HEK293 (cell line): Measurements from ENCODE around the gene LHFPL3.

Source experiments
- CTCF ChIA-PET: fragments of 350-600 bp; formaldehyde crosslinking; extraction: SDS; loops from one replicate; lab custom pipeline; 2021; ENCODE audit warnings: antibody characterized with exemption; lab: Yijun Ruan, JAX
- POLR2A ChIA-PET: fragments of 300-600 bp; formaldehyde crosslinking; extraction: SDS; loops from one replicate; lab custom pipeline; 2020; ENCODE audit warnings: antibody characterized with exemption, inconsistent platforms; lab: Yijun Ruan, JAX
- H3K27ac ChIP-seq: fragments of 200-500 bp; sonication (Bioruptor generic); 2 replicates; pipeline ENCODE4 v1.5.1; 2014; ENCODE audit warnings: low read depth, low read length, control low read depth, inconsistent platforms; ENCODE audit errors: extremely low read depth
- H3K36me3 ChIP-seq, 2 experiments: fragments of 200-500 bp in 1 of 2; sonication (Bioruptor generic) in 1 of 2; 1 replicate in 1 of 2; 2 replicates in 1 of 2; pipeline ENCODE4 v1.5.1; 2014 to 2017; ENCODE audit warnings: inconsistent platforms in 2 of 2, low read length in 2 of 2; ENCODE audit not compliant: control insufficient read depth in 2 of 2, insufficient read depth in 1 of 2
- H3K4me1 ChIP-seq: fragments of 200-500 bp; sonication (Bioruptor generic); 2 replicates; pipeline ENCODE4 v1.5.1; 2014; ENCODE audit warnings: mild to moderate bottlenecking, low read length, inconsistent platforms; ENCODE audit not compliant: control insufficient read depth, insufficient read depth
- H3K4me3 ChIP-seq: 2 replicates; pipeline ENCODE4 v1.5.1; 2011; ENCODE audit warnings: low read depth, mild to moderate bottlenecking, control low read depth, low read length, moderate library complexity
- H3K9me3 ChIP-seq: fragments of 200-500 bp; sonication (Bioruptor generic); 2 replicates; pipeline ENCODE4 v1.5.1; 2014; ENCODE audit warnings: low read depth, low read length, inconsistent platforms; ENCODE audit not compliant: control insufficient read depth, insufficient read depth
- EGR2 ChIP-seq: fragments of 450-650 bp; formaldehyde crosslinking; IDR thresholded peaks from 2 replicates; pipeline ENCODE4 v1.5.1; 2016; ENCODE audit warnings: low read depth, missing biosample characterization, missing genetic modification characterization
- ELK4 ChIP-seq: IDR thresholded peaks from 2 replicates; pipeline ENCODE4 v1.6.1; 2011; ENCODE audit warnings: mild to moderate bottlenecking, low read depth, low read length, borderline replicate concordance
- KLF10 ChIP-seq: fragments of 450-650 bp; IDR thresholded peaks from 2 replicates; pipeline ENCODE4 v1.5.1; 2018; ENCODE audit warnings: missing biosample characterization, mild to moderate bottlenecking, missing genetic modification characterization
- KLF8 ChIP-seq: fragments of 450-650 bp; formaldehyde crosslinking; IDR thresholded peaks from 2 replicates; pipeline ENCODE4 v1.5.1; 2016; ENCODE audit warnings: missing biosample characterization, missing genetic modification characterization
- MYNN ChIP-seq: fragments of 450-650 bp; formaldehyde crosslinking; IDR thresholded peaks from 2 replicates; pipeline ENCODE4 v1.5.1; 2016; ENCODE audit warnings: missing biosample characterization, missing genetic modification characterization, borderline replicate concordance
- PRDM1 ChIP-seq: fragments of 450-650 bp; formaldehyde crosslinking; IDR thresholded peaks from 2 replicates; pipeline ENCODE4; 2016; ENCODE audit warnings: missing biosample characterization, missing genetic modification characterization
- ZBTB21 ChIP-seq: fragments of 450-650 bp; formaldehyde crosslinking; IDR thresholded peaks from 2 replicates; pipeline ENCODE4 v1.5.1; 2017; ENCODE audit warnings: missing biosample characterization, missing genetic modification characterization
- ZBTB7A ChIP-seq: fragments of 450-650 bp; formaldehyde crosslinking; IDR thresholded peaks from 2 replicates; pipeline ENCODE4 v1.5.1; 2016; ENCODE audit warnings: low read depth, missing biosample characterization, missing genetic modification characterization
- ZBTB8A ChIP-seq: fragments of 450-650 bp; formaldehyde crosslinking; IDR thresholded peaks from 2 replicates; pipeline ENCODE4 v1.5.1; 2016; ENCODE audit warnings: missing biosample characterization, missing genetic modification characterization
- ZFP37 ChIP-seq: fragments of 450-650 bp; formaldehyde crosslinking; IDR thresholded peaks from 2 replicates; pipeline ENCODE4 v1.5.1; 2016; ENCODE audit warnings: missing biosample characterization, missing genetic modification characterization
- ZNF121 ChIP-seq: fragments of 450-650 bp; formaldehyde crosslinking; IDR thresholded peaks from 2 replicates; pipeline ENCODE4 v1.5.1; 2016; ENCODE audit warnings: missing biosample characterization, missing genetic modification characterization
- ZNF146 ChIP-seq: fragments of 450-650 bp; formaldehyde crosslinking; IDR thresholded peaks from 2 replicates; pipeline ENCODE4 v1.5.1; 2016; ENCODE audit warnings: missing biosample characterization, missing genetic modification characterization
- ZNF16 ChIP-seq: fragments of 450-650 bp; formaldehyde crosslinking; IDR thresholded peaks from 2 replicates; pipeline ENCODE4 v1.5.1; 2016; ENCODE audit warnings: low read depth, missing biosample characterization, missing genetic modification characterization
- ZNF169 ChIP-seq: fragments of 450-650 bp; formaldehyde crosslinking; IDR thresholded peaks from 2 replicates; pipeline ENCODE4 v1.5.1; 2016; ENCODE audit warnings: missing biosample characterization, missing genetic modification characterization
- ZNF174 ChIP-seq: fragments of 450-650 bp; formaldehyde crosslinking; IDR thresholded peaks from 2 replicates; pipeline ENCODE4 v1.5.0; 2017; ENCODE audit warnings: missing biosample characterization, mild to moderate bottlenecking, missing genetic modification characterization
- ZNF473 ChIP-seq: fragments of 450-650 bp; formaldehyde crosslinking; IDR thresholded peaks from 2 replicates; pipeline ENCODE4 v1.5.1; 2017; ENCODE audit warnings: missing biosample characterization, missing genetic modification characterization
- ZNF626 ChIP-seq: fragments of 450-650 bp; sonication (Bioruptor Pico); formaldehyde crosslinking; IDR thresholded peaks from 2 replicates; pipeline ENCODE4 v1.5.1; 2018; ENCODE audit warnings: missing biosample characterization, missing genetic modification characterization, inconsistent platforms
- ZNF704 ChIP-seq: fragments of 450-650 bp; formaldehyde crosslinking; IDR thresholded peaks from 2 replicates; pipeline ENCODE4 v1.5.1; 2016; ENCODE audit warnings: missing biosample characterization, missing genetic modification characterization
- ZNF747 ChIP-seq: fragments of 450-650 bp; formaldehyde crosslinking; IDR thresholded peaks from 2 replicates; pipeline ENCODE4 v1.5.1; 2016; ENCODE audit warnings: missing biosample characterization, missing genetic modification characterization
- ZNF777 ChIP-seq: fragments of 450-650 bp; formaldehyde crosslinking; IDR thresholded peaks from 2 replicates; pipeline ENCODE4 v1.5.1; 2017; ENCODE audit warnings: missing biosample characterization, missing genetic modification characterization, borderline replicate concordance
- ZNF792 ChIP-seq: fragments of 450-650 bp; formaldehyde crosslinking; IDR thresholded peaks from 2 replicates; pipeline ENCODE4 v1.5.1; 2016; ENCODE audit warnings: missing biosample characterization, missing genetic modification characterization
- ZNF830 ChIP-seq: fragments of 450-650 bp; IDR thresholded peaks from 2 replicates; pipeline ENCODE4 v1.5.0; 2018; ENCODE audit warnings: missing biosample characterization, missing genetic modification characterization, low read depth, mild to moderate bottlenecking, moderate library complexity
- TF ChIP-seq, protein P1 (sequence below): fragments of 450-650 bp; formaldehyde crosslinking; IDR thresholded peaks from 2 replicates; pipeline ENCODE4 v1.5.1; 2017; ENCODE audit warnings: missing biosample characterization, mild to moderate bottlenecking, missing genetic modification characterization, moderate library complexity
- TF ChIP-seq, protein P2 (sequence below): fragments of 450-650 bp; formaldehyde crosslinking; IDR thresholded peaks from 2 replicates; pipeline ENCODE4 v1.5.1; 2017; ENCODE audit warnings: missing biosample characterization, missing genetic modification characterization
- TF ChIP-seq, protein P3 (sequence below): fragments of 450-650 bp; formaldehyde crosslinking; IDR thresholded peaks from 2 replicates; pipeline ENCODE4 v1.5.1; 2016; ENCODE audit warnings: missing biosample characterization, missing genetic modification characterization, borderline replicate concordance

Gene LHFPL3

DNA sequence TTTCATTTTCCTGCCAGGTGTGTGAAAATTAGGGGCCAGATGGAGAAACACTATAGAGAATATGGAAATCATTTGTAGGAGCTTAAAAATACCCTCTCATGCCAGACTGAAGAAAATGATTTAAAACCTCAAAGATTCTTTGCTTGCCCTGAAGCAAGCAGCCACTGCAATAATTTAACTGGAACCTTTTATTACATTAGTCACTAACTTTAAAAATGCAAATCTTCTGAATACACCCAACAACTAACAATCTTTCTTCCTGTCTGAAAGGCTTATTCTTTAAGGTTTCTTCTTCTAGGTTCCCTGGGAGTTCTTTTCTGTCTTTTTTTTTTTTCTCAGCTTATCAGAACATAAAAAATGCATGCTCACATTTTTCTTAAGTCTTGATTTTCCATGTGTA, 447.1 kb downstream of the LHFPL3 start:
- Histone ChIP-seq H3K4me1 (no peaks in the 10 kb centered on the region), H3K36me3 (no peaks in the 10 kb centered on the region), H3K4me3 (no peak overlapping the region), H3K9me3 (no peaks in the 10 kb centered on the region), H3K27ac (no peak overlapping the region)
- CTCF ChIA-PET, result interaction anchor here (1.4 to 1.9 kb wide), 2 partner anchors 73 to 108 kb away, joined by 3 to 4 read pairs; no protein-coding TSS in a partner anchor
- POLR2A ChIA-PET, result no interaction called here
- no peak for TF ChIP-seq ZNF121 (tag by site-specific recombination)
- TF ChIP-seq, protein P1, sequence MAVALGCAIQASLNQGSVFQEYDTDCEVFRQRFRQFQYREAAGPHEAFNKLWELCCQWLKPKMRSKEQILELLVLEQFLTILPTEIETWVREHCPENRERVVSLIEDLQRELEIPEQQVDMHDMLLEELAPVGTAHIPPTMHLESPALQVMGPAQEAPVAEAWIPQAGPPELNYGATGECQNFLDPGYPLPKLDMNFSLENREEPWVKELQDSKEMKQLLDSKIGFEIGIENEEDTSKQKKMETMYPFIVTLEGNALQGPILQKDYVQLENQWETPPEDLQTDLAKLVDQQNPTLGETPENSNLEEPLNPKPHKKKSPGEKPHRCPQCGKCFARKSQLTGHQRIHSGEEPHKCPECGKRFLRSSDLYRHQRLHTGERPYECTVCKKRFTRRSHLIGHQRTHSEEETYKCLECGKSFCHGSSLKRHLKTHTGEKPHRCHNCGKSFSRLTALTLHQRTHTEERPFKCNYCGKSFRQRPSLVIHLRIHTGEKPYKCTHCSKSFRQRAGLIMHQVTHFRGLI (tag by site-specific recombination), result no peak
- no peak for TF ChIP-seq ZNF747 (tag by site-specific recombination)
- TF ChIP-seq ZBTB21 (tag by site-specific recombination), result no peak
- TF ChIP-seq ZNF146 (tag by site-specific recombination), result no peak
- TF ChIP-seq ZFP37 (tag by site-specific recombination), result no peak
- no peak for TF ChIP-seq ZNF169 (tag by site-specific recombination)
- no peak for TF ChIP-seq ZNF777
- no peak for TF ChIP-seq ZBTB7A (tag by site-specific recombination)
- TF ChIP-seq ZNF473 (tag by site-specific recombination), result no peak
- no peak for TF ChIP-seq ZNF174 (tag by site-specific recombination)
- TF ChIP-seq ZNF830 (tag by site-specific recombination), result no peak
- no peak for TF ChIP-seq ZNF626 (tag by site-specific recombination)
- TF ChIP-seq MYNN, result no peak
- TF ChIP-seq ZNF704, result no peak
- TF ChIP-seq KLF8, result no peak
- no peak for TF ChIP-seq ZBTB8A (tag by site-specific recombination)
- TF ChIP-seq, protein P2, sequence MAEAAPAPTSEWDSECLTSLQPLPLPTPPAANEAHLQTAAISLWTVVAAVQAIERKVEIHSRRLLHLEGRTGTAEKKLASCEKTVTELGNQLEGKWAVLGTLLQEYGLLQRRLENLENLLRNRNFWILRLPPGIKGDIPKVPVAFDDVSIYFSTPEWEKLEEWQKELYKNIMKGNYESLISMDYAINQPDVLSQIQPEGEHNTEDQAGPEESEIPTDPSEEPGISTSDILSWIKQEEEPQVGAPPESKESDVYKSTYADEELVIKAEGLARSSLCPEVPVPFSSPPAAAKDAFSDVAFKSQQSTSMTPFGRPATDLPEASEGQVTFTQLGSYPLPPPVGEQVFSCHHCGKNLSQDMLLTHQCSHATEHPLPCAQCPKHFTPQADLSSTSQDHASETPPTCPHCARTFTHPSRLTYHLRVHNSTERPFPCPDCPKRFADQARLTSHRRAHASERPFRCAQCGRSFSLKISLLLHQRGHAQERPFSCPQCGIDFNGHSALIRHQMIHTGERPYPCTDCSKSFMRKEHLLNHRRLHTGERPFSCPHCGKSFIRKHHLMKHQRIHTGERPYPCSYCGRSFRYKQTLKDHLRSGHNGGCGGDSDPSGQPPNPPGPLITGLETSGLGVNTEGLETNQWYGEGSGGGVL (tag by site-specific recombination), result no peak
- TF ChIP-seq ELK4, result no peak
- no peak for TF ChIP-seq KLF10 (tag by site-specific recombination)

DNA sequence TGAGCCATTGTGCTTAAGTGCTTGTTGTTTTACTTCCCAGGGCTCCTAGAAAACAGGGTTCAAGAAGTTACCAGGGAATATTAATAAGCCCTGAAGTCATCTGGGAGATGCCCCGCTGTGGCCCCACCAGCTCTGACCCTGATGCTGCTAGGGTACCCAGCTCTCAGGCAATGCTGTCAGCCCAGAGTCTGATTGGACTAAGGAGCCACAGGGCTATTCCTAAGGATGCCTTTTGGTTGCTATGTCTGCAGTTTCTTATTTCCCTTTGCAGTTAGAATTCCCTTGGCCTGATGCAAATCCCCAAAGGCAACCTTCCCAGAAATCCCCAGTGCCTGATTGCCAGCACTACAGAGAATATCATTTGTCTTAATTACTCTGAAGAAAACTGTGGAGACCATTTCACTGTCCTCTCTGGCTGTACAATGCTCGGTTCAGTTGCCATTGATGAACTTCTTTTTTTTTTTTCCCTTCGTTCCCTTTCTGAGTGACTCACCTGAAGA, 448.9 kb downstream of the LHFPL3 start:
- ChIA-PET POLR2A (no interaction called here), CTCF (no interaction called here)
- no peak overlapping the region for H3K4me3 ChIP-seq
- TF ChIP-seq EGR2 (tag by site-specific recombination) (no peak), ZNF792 (tag by site-specific recombination) (no peak), ZNF16 (no peak), PRDM1 (no peak)
- TF ChIP-seq, protein P3, sequence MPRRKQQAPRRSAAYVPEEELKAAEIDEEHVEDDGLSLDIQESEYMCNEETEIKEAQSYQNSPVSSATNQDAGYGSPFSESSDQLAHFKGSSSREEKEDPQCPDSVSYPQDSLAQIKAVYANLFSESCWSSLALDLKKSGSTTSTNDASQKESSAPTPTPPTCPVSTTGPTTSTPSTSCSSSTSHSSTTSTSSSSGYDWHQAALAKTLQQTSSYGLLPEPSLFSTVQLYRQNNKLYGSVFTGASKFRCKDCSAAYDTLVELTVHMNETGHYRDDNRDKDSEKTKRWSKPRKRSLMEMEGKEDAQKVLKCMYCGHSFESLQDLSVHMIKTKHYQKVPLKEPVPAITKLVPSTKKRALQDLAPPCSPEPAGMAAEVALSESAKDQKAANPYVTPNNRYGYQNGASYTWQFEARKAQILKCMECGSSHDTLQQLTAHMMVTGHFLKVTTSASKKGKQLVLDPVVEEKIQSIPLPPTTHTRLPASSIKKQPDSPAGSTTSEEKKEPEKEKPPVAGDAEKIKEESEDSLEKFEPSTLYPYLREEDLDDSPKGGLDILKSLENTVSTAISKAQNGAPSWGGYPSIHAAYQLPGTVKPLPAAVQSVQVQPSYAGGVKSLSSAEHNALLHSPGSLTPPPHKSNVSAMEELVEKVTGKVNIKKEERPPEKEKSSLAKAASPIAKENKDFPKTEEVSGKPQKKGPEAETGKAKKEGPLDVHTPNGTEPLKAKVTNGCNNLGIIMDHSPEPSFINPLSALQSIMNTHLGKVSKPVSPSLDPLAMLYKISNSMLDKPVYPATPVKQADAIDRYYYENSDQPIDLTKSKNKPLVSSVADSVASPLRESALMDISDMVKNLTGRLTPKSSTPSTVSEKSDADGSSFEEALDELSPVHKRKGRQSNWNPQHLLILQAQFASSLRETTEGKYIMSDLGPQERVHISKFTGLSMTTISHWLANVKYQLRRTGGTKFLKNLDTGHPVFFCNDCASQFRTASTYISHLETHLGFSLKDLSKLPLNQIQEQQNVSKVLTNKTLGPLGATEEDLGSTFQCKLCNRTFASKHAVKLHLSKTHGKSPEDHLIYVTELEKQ (tag by site-specific recombination), result no peak

More for the DNA sequence above, 448.9 kb downstream of the LHFPL3 start:
- Histone ChIP-seq H3K27ac (no peak overlapping the region), H3K36me3 (no peaks in the 10 kb centered on the region), H3K9me3 (no peaks in the 10 kb centered on the region), H3K4me1 (no peaks in the 10 kb centered on the region)
